ENCODE data around the gene LDLRAD4.

DNA sequence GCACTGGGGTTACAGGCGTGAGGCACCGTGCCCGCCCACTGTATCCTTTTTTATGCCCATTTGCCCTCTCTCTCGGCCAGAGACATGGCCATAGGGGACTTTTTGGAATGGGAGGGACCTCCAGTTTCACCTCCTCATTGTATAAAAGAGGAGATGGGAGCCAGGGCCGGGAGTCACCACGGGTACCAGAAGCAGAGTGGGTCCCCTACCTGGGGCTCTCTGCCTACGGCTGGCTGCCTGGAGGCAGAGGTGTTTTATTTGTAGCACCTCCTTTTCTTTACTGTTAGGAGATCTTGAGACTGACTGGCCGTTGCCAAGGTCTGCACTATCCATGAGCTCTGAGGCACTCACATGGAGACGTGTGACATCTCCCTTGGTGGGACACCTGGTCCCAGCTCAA, 162.8 kb downstream of the LDLRAD4 start:
- TF ChIP-seq, protein P1, sequence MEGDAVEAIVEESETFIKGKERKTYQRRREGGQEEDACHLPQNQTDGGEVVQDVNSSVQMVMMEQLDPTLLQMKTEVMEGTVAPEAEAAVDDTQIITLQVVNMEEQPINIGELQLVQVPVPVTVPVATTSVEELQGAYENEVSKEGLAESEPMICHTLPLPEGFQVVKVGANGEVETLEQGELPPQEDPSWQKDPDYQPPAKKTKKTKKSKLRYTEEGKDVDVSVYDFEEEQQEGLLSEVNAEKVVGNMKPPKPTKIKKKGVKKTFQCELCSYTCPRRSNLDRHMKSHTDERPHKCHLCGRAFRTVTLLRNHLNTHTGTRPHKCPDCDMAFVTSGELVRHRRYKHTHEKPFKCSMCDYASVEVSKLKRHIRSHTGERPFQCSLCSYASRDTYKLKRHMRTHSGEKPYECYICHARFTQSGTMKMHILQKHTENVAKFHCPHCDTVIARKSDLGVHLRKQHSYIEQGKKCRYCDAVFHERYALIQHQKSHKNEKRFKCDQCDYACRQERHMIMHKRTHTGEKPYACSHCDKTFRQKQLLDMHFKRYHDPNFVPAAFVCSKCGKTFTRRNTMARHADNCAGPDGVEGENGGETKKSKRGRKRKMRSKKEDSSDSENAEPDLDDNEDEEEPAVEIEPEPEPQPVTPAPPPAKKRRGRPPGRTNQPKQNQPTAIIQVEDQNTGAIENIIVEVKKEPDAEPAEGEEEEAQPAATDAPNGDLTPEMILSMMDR (conservative IDR thresholded peaks at IDR 0.05): no peak
- TF ChIP-seq ZFX (IDR thresholded peaks at IDR 0.05): no peak
